Middle frontal gyrus (tissue), 1 donor: ENCODE measurements around the gene ZNF516.

Source experiments
- DNase-seq: peaks from one replicate; pipeline ENCODE4 v3.0.0-alpha.2; 2015; ENCODE audit warnings: low spot score; ENCODE audit errors: extremely low spot score

The ZNF516 gene

DNA sequence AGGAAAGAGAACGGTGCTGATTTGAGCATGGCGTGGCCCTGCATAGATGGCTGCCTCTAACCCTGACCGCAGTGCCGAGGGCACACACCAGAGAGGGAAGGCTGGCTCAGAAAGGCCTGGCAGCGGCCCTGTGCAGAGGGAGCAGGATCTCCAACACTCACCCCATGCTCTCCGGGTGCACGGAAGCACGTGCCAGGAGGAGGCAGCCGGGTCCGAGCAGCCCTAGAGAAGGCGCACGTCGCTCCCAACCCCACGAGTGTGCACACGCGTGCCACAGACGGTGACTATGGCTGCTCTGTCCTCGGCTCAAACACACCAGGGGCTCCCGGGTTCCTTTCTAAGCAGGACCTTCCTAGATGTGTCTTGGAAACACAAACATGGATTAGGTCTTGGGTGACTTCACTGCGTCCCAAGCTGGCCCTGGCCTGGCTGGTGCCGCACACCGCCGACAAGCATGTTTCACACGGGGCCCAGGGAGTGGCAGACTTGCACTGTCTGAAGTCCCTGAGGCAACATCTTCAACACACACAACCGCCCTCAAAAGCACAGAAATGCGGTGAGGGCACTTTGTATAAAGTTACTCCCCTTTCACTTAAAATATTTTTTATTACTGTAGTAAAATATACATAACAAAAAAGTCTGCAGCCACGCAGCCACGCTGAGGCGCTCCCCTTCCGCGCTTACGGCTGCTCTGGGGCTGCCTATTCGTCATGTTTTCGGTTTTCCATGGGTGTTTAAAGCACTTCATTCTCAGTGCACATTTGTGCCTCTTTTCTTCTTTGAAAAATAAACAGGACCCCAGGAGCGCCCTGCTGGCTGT is 110.0 kb downstream of the ZNF516 start:
- DNase-seq: no peak

DNA sequence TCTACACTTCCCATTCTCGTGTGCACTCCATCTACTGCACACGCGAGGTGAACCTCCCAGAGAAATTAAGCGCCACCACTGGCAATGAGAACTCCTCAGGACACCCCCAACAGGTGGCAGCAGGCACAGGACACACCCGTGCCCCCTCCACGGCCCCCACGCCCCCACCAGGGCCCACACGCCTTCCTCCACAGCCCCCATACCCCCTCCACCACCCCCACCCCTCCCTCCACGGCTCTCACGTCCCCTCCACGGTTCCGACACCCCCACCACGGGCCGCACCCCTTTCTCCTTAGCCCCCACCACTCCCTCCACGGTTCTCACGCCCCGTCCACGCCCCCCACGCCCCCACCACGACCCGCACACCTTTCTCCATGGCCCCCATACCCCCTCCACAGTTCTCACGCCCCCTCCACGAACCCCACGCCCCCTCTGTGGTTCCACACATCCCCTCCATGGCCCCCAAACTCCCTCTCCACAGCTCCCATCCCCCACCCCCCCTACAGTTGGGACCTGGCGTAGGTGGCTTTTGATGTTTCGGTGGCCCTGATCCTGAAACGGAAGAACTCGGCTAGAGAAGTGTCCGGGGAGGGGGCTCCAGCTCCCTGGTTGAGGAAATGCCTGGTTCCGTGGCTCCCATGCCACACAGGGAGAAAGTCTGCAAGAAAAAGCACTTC is 110.8 kb downstream of the ZNF516 start:
- DNase-seq: no peak

DNA sequence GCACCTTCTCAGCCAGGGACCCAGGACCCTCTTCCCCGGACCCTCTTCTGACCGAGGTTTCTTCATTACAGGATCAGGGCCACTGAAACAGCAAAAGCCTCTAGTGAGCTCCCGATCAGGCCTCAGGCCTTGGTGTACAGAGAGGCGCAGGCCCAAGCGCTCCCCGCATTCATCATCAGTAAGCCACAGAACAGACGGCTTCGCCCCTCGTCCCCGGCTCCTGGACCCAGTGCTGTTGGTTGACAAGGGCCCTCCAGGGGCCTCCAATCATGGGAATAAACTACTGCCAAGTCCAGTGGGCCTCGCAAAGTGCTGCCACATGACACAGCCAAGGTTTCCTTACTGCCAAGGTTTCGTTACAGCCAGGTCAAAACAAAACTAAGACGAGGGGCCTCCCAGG is 111.4 kb downstream of the ZNF516 start:
- DNase-seq: no peak

DNA sequence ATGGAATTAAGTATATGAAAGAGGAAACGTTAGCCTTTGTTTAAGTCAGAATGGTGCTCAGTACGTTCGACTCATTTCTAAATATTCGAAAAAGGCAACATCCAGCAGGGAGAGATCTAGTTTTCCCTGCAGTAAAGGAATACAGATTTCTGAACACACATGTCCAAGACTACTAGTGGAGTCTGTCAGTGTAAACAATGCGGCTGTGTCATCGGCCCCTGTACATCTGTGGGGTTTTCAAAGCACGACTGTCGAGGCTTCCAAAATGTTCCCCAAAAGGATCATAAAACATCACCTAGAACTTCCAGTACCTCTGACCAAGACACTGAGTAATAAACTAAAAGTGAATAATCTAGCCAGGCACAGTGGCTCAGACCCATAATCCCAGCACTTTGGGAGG is 112.8 kb downstream of the ZNF516 start:
- no peak for DNase-seq

DNA sequence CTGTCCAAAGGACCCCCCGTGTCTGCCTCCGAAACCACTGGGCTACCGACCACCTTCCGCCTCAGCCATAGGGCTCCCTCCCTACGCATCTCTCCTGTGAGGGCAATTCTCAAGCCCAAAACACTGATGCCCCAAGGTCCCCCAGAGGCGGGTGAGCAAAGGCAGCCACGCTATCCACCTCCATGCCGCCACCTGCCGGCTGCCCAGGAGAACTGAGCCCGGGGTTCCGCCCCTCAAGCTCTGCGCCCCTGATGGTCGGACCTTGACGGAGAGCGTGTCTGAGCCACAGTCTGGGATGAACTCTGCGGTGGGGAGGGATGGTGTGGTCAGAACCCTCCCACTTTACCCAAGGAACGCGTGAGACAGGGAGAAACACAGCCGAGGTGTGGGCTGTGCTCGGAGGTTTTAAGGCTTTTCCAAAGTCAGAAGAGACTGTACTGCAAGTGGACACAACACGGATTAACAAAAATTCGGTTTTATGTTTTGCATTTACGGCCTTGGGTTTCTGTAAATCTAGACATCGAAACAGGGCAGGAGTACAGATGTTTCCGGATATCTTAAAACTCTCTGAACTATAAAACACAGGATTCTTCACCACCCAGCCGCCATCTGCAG is 114.1 kb downstream of the ZNF516 start:
- DNase-seq: no peak

DNA sequence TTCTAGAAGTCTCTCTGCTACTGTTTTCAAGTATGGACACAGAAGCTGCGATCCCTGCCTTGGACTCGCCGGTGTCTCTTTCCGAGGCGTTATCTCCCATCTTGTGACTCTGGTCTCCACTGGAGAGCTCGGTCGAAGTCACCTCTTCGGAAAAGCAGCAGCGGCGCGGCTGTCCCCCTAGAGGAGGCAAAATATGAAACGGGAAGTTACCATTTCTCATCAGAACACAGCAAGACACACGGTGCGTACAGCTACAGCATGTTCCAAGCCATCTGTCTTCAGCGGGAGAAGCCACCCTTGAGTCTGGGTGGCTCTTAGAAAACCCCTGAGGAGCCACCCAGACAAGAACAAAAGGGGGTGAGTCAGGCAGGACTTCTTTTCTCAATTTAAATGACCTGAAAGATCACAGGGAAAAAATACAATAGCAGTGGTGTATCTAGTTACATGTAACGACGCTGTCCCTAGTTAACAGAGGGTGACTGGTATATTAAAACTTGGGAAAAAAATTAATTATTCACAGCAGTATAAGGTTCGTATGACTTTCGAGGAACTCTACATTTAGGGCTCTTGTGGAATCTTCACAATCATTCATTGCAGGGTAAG is 114.8 kb downstream of the ZNF516 start:
- no peak for DNase-seq

DNA sequence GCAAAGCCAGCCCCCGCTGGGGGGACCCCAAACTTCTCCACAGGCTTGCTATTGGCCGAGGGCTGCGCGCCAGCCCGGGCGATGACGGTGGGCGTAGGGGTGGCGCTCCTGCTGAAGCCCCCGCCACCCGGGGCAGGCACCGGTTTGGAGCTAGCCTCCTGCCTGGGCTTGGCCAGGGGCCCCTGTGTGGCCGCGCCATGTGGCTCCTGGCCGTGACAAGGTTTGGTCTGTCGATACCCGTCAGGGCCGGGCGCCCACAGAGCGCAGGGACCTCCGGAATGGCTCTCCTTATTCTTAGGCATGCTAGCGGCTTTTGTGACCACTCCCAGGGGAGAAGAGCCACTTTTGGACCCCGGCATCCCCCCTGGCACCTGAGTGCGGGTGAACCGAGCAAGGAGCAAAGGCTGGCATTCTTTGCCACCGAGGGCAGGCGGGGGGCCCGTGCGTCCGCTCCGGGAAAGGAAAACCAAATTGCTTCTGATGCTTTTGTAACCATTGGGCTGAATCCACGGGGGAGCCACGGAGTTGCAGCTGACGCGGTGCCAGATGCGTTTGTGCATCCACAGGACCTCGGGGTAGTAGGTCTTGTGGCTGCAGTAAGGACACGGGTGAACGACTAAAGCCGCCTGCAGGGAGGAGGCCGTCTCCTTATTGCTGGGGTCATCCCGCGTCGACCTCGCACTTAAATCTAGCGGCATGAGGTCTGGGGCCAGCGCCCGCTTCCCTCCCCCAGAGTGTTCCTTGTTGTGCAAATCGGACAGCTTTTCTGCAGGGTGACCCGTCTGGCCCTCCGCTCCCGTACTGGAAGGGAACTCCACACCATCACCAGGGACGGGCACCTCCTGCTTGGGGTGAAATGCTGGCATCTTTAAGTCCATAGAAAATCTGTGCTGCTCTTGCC is 115.6 kb downstream of the ZNF516 start:
- no peak for DNase-seq

DNA sequence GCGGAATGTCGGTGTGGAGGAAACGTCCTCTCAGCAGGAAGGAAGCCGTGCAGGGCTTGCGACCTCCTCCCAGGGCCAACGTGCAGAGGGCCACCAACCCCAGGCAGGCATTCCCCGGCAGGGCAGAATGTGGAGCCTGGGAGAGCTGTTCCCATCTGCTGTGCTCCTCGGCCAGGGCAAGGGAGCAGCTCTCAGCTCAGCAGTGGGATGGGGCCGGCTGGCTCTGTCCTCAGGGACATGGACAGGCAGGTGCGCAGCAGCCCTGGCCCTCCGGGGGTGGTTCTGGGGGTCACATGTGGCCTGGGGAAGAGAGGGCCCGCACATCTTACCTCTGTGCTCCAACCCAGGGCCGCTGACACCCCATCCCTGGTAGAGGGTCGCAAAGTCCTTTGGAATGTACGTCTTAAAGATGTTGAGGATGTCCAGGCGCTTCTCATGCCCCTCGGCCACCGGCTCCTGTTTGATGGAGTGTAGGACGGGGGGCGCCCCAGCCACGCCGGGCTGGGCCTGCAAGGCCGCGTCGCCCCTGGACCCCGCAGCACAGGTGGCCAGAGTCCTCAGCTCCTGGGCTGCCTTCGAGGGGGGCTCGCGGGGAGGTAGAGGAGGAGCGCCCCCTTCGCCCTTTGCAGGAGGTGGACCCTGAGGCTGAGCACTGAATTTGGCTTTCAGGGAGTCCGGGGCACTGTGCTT is 116.4 kb downstream of the ZNF516 start:
- DNase-seq: no peak

DNA sequence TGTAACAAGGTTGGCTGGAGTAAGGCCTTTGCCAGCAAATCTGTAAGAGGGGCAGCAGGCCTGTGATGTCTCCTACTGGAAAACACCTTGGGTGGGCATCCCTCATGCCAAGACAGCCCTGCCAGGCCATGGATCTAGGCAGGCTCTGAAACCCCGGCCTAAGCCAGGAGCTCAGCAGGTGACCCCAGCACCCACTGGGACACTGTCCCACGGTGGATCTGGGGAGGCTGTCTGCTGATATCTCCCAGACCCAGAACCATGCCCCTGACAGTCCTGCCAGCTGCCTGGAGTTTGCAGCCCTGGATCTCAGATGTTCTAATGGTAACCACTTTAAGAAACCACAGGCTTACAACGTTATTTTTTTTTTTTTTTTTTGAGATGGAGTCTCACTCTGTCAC is 117.7 kb downstream of the ZNF516 start:
- no peak for DNase-seq

DNA sequence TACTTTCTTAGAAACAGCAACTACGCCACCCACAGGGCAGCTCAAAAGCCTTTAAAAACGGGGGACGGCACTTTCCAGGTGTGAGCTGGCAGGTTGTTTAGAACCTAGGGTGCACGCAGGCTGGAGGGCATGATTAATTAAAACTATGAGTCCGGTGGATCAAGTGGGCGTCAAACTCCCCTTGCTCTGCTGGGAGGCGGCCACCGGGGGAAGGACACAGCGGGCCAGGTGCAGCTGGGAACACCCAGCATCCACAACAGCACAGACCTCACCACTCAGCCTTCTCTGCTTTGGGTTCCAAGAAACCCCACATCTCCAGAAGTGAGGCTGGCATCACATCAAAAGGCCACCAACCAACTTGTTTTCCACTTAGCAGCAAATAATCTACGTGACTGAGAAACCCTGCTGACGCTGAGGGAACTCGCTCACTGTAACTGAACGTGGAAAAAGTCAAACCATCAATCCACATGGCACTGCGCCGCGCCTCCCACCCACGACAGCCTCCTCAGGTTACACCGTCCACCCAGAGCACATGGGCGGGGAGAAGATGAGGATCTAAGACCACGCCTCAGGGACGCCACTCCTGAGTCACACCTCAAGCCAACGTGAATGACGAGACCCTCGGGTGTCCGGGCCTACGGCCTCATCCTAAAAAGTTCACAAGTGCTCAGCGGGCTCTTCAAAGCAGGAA is 118.2 kb downstream of the ZNF516 start:
- DNase-seq: no peak

DNA sequence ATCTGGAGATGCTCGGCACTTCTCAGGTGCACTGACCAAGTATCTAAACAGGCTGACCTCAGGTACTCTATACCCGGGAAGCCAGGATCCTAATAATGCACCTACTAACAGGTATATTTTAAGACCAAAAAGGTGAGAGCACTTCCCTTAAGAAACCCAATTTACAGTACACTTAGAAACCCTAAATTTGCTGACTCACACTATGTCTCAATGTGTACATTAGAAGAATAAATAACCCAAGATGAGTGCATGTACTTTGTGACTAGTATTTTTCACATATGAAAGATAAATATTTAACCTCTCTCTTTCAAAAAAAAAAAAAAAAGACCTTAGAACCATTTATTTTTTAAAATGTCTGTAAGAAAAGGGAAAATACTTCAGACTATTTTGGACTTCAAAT is 118.8 kb downstream of the ZNF516 start:
- DNase-seq: no peak

DNA sequence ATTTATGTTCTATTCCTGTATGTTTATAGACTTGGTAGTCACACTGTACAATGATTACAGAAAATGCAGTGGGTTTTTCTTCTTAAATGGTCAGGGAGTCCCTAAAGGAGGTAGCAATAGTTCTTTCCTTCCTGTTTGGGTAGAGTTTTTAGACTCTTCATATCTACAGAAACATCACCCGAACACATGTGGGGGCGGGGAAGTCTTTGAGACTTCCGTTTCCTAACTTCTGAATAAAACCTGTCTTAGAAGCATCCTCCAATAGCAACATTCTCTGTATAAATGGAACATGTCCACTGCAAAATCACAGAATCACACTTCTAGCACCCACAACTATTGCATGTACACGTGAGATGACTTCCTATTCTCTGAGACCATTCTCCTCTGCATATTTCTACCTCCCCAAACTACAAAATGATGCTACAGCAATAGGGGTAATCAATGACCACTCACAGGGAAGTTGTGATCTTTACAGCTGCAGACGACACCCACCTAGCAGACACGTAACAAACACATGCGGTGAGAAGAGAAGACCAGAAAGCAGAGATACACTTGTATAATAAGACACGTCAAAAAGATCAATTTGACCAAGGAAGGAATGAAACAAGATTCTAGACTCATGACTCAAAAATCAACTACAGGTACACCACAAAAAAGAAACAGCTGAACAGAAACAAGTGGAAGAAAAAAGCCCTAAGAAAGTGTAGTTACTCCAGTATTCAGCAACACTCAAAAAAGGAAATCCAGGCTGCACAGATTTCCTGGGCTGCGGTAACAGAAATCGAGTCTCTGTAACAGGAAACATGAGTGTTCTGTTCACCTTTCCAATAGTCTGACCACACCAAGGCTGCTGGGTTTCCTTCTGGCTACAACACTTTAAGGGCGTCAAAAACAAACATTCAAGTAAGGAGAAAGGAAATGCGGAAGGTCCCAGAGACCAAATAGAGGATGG is 120.4 kb downstream of the ZNF516 start:
- no peak for DNase-seq

DNA sequence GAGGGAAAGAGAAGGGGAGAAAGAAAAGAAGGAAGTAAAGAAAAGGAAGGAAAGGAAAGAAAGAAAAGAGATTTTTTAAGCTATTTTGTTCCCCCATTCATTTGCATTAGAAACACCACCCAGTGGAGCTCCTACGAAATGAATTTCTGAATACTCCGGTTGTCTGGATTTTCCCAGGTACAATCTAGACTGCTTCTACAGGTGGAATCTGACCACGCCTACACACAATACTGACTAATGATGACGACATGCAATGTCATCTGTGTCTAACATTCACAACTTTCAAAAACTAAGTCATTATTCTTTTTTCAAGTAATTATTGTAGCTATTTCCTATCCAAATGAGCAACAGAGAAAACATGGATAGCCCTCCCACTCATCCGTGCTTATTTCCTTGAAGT is 121.7 kb downstream of the ZNF516 start:
- no peak for DNase-seq

DNA sequence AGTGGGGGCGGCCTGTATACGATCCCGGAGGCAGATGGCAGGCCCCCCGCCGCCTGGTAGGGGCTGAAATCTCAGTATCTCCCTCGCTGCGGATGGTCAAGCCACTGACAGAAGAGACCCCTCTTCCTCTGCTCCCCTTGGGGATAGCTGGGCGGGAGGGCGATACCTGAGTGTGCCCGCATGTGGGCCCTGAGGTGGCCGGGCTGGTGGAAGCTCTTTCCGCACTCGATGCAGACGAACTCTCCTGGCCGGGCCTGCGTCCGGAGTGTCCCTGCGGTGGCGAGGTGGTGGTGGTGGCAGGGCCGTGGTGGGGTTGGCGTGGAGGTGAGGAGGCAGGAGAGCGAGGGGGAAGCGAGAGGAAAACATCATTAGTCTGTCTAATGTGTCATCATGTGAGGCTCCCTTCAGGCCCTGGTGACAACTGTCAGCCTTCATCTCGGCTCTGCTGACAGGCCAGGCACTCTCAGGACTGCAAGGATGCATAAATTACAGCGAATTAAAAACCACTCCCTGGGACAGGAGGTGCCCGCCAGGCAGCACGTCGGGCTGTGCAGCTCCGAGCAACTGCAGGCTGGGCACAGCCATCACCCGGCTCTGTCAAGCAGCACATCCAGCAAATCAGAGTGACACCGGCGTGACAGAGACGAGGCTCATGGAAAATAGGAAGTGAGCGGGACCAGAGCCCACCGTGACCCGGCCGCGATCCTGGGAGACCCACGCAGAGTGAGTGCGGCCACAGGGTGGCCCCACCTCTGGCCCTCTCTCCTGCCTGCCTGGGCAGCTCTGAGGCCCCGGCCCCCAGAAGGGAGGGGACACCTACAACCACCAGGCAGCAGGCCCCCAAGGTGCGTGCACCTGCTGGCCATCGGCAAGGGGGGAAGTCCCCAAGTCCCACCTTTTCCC is 123.5 kb downstream of the ZNF516 start:
- no peak for DNase-seq

DNA sequence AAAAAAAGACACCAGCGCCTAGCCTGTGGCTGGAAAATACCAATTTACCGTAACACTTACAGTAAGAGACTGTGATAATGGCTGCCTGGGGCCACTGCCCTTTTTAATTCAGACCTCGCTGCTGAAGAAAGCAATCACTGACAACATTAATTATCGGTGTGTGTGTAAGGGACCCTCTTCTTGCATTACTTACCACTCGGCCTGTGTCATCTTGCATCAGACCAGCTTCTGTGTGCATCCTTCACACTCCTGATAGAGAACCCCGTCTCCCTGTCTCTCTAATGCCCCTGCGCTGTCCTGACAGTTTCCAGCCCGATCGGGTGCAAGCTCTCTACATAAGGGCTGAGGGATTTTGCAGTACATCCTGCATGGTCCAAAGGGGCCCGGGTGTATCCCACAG is 124.4 kb downstream of the ZNF516 start:
- DNase-seq: no peak

DNA sequence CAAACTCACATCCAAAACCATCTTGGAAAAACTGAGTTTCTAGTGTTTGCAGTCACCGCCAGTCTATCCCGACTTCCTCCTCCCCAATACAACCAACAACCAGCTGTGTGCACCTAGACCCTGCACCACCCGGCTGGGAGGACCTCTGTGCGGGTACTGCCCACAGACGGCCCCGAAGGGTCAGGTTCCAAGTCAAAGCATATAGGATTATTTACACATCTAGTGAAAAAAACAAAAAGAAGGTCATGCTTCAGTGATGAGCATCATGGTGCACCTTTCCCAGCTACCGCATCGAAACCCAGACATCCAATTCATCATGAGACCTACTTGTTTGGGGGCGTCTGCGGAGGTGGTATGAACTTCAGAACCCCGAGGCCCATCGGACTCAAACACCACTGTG is 124.8 kb downstream of the ZNF516 start:
- DNase-seq: no peak

DNA sequence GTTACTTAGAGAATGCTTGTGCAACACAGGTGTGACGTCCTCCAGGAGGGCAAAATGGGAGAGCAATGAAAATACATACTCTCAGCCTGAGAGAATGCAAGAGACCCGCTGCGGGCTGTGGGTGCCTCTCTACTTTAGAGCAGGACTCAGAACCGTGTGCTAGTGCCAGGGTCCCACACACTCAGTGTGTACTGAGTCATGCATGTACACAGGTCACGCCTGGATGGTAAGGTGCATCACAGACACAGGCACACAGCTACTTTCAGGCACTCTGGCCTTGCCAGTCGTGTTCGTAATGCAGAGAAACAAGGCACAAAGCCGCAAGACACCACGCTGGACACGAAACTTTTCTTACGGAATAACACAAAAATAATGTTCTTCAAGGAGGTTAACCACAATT is 125.3 kb downstream of the ZNF516 start:
- no peak for DNase-seq

DNA sequence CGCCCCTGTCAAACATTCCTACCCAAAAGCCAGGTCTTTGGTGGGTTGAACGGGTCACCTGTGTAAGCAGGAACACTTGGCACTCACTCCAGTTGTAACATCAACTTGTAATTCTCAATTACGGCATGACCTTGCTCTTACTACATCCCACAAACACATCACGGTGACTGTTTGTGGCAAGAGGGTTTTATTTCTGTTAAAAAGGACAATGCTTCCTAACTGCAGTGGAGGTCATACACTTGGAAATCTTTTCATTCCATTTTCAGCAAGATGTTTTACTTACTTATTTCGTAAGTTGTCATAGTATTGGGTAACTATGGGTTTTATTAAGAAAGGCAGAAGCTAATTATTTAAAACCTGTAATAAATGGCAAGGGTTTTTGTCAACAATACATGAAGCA is 126.1 kb downstream of the ZNF516 start:
- DNase-seq: no peak
